Testis (tissue), 3 donors: ENCODE data around the gene LCP2. TPM values are rescaled to one million over a fixed set of nuclear protein-coding genes. Genes with fewer than 3 reads are reported as not detected.

ENCODE experiments used
- DNase-seq: peaks from one replicate; pipeline ENCODE4 v3.0.0-alpha.2; 2019
- H3K27ac ChIP-seq, 2 donors: fragments of 200-600 bp; sonication (generic); one replicate each; pipeline ENCODE4 v1.5.1; 2019
- H3K27me3 ChIP-seq: fragments of 200-600 bp; sonication (generic); one replicate; pipeline ENCODE4 v1.5.1; 2019
- H3K36me3 ChIP-seq: fragments of 200-600 bp; sonication (generic); one replicate; pipeline ENCODE4 v1.5.1; 2017; ENCODE audit warnings: low read depth; ENCODE audit errors: missing control alignments
- H3K4me1 ChIP-seq: fragments of 200-600 bp; sonication (generic); one replicate; pipeline ENCODE4 v1.5.1; 2019
- H3K4me3 ChIP-seq, 2 donors: fragments of 200-600 bp; sonication (generic); one replicate each; pipeline ENCODE4 v1.5.1; 2017 to 2019
- H3K9me3 ChIP-seq: fragments of 200-600 bp; sonication (generic); one replicate; pipeline ENCODE4 v1.5.1; 2017
- POLR2A ChIP-seq: fragments of 450-650 bp; IDR thresholded peaks from one replicate; pipeline ENCODE4 v1.6.1; 2017; ENCODE audit warnings: antibody characterized with exemption, mild to moderate bottlenecking, moderate library complexity
- WGBS, 2 donors: methylation state at CpG; one replicate each; pipeline ENCODE4 v1.1.5; 2018; 5-methylcytosine and 5-hydroxymethylcytosine counted together
- intact Hi-C: fragments of 100-400 bp; cut with DNase I; formaldehyde crosslinking; loops from one replicate; pipeline ENCODE4 v1.15.1; 2023; ENCODE audit warnings: low total_unique reads
- polyA plus RNA-seq: library from polyadenylated mRNA; stranded (reverse); fragments of 350-450 nt; fragmentation: Illumina TruSeq; extraction: RNeasy Lipid Tissue Mini Kit (QIAGEN cat#74804); gene quantifications from one replicate; pipeline ENCODE4 v1.2.3, GENCODE V29; 2014; ENCODE audit warnings: low read depth, low replicate concordance; ENCODE audit not compliant: insufficient read depth
- total RNA-seq, 2 donors: library from RNA; depleted of rRNA; stranded (reverse); fragments of >200 nt; gene quantifications; one replicate each; pipeline ENCODE4 v1.2.3, GENCODE V29; 2016
- TF ChIP-seq, protein P1 (sequence below), 3 experiments: fragments of 450-650 bp in 2 of 3; fragments of 200-600 bp in 1 of 3; sonication (generic) in 1 of 3; IDR thresholded peaks; one replicate each; pipeline ENCODE4 v1.5.1; 2016 to 2019; ENCODE audit warnings: antibody characterized with exemption in 3 of 3, mild to moderate bottlenecking in 2 of 3, moderate library complexity in 1 of 3

The LCP2 gene
- total and polyA plus RNA-seq, 3 donors from 2014 or later = 8.6 to 14.2 (median 11.5) TPM

- intact Hi-C loops = no loop called here
- peak; percentile 63 for DNase-seq
- WGBS, 2 donors = 74 to 75% methylated on average over 8 of the region's 8 CpGs
Observed at GRCh38 chr5:170273968-170274710, 23.4 kb downstream of the LCP2 start.

GRCh38 chr5:170270293-170271069 is 27.1 kb downstream of the LCP2 start:
- Histone ChIP-seq H3K36me3 (no peaks in the 10 kb centered on the region), H3K4me1 (peaks cover 33% of the 10 kb centered on the region)
- intact Hi-C loops = no loop called here

More at GRCh38 chr5:170273968-170274710, 23.4 kb downstream of the LCP2 start:
- Histone ChIP-seq H3K4me1 (peaks cover 17% of the 10 kb centered on the region), H3K9me3 (no peaks in the 10 kb centered on the region), H3K27me3 (no peaks in the 10 kb centered on the region), H3K27ac (no peak overlapping the region), H3K4me3 (no peak overlapping the region), H3K36me3 (no peaks in the 10 kb centered on the region)
- TF ChIP-seq, protein P1, sequence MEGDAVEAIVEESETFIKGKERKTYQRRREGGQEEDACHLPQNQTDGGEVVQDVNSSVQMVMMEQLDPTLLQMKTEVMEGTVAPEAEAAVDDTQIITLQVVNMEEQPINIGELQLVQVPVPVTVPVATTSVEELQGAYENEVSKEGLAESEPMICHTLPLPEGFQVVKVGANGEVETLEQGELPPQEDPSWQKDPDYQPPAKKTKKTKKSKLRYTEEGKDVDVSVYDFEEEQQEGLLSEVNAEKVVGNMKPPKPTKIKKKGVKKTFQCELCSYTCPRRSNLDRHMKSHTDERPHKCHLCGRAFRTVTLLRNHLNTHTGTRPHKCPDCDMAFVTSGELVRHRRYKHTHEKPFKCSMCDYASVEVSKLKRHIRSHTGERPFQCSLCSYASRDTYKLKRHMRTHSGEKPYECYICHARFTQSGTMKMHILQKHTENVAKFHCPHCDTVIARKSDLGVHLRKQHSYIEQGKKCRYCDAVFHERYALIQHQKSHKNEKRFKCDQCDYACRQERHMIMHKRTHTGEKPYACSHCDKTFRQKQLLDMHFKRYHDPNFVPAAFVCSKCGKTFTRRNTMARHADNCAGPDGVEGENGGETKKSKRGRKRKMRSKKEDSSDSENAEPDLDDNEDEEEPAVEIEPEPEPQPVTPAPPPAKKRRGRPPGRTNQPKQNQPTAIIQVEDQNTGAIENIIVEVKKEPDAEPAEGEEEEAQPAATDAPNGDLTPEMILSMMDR (IDR thresholded peaks at IDR 0.05) = no peak
- no peak for TF ChIP-seq POLR2A

DNA sequence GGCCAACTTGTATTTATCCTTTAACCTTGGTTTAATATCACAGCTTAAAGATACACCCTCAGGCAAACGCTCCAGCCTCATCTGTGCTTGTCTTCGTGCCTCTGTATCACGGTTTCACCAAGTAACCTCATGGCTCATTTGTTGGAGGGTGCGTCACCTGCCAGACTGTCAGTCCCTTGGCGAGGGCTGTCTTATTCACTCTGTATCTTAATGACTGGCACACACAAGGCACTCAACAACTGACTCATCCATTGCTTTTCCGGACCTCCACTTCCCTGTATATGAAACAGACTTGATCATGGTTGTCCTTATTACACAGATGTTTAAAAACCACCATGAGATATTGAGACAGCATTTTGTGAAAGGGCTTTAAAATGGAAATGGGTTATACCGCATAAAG is 28.0 kb downstream of the LCP2 start:
- intact Hi-C loops = loop anchor here (10.0 kb wide), 1 partner anchor 85 kb away; no protein-coding TSS in a partner anchor
- peaks cover 33% of the 10 kb centered on the region for H3K4me1 ChIP-seq
- H3K36me3 ChIP-seq = no peaks in the 10 kb centered on the region
- TF ChIP-seq, protein P1 (IDR thresholded peaks at IDR 0.05) = no peak
- no peak for TF ChIP-seq POLR2A
- no peaks in the 10 kb centered on the region for H3K27me3 ChIP-seq
- DNase-seq = no peak
- peak overlapping the region in 1 of 2 donors; percentile 77 for H3K27ac ChIP-seq
- no peaks in the 10 kb centered on the region for H3K9me3 ChIP-seq
- H3K4me3 ChIP-seq = no peak overlapping the region
- 86 to 89% methylated on average over 7 of the region's 7 CpGs for WGBS, 2 donors

More at GRCh38 chr5:170270293-170271069, 27.1 kb downstream of the LCP2 start:
- no peaks in the 10 kb centered on the region for H3K27me3 ChIP-seq
- WGBS, 2 donors = 86 to 88% methylated on average over 15 of the region's 15 CpGs
- no peak for DNase-seq
- TF ChIP-seq POLR2A = no peak
- TF ChIP-seq, protein P1 (IDR thresholded peaks at IDR 0.05) = no peak
- no peak overlapping the region for H3K4me3 ChIP-seq
- H3K27ac ChIP-seq = no peak overlapping the region
- no peaks in the 10 kb centered on the region for H3K9me3 ChIP-seq

DNA sequence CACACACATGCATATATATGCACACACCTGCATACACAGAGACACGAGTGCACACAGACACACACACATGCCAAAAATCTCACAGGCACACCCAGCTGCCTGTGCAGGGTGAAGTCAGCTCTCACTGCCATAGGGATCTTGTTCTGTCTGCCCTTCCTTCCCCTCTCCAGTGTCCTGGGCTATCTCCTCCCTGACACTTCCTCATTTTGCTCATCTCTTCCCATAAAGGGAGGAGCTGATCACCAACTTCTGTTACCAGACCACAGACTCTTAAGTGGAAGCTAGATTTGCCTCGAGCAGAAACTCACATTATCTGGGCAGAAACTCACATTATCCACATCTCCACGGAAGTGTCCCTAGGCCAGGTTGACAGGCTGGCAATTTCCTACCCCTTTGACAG is 28.7 kb downstream of the LCP2 start:
- Histone ChIP-seq H3K4me3 (no peak overlapping the region), H3K36me3 (no peaks in the 10 kb centered on the region), H3K9me3 (no peaks in the 10 kb centered on the region), H3K27me3 (no peaks in the 10 kb centered on the region), H3K27ac (peak overlapping the region; percentile 27 to 77), H3K4me1 (peaks cover 33% of the 10 kb centered on the region)
- WGBS, 2 donors = 12 to 38% methylated on average over 3 of the region's 3 CpGs
- TF ChIP-seq, protein P1 (IDR thresholded peaks at IDR 0.05) = no peak
- TF ChIP-seq POLR2A = no peak
- no peak for DNase-seq
- intact Hi-C loops = loop anchor here (10.0 kb wide), 1 partner anchor 86 kb away; no protein-coding TSS in a partner anchor
